GM18507 (cell line): ENCODE measurements around the gene CACNA2D4.

ENCODE experiments used
- DNase-seq: peaks from one replicate; pipeline ENCODE4 v3.0.0; 2011; ENCODE audit warnings: low read depth; ENCODE audit not compliant: insufficient read length; ENCODE audit errors: extremely low spot score
- FAIRE-seq: peaks from 2 replicates; lab custom pipeline; 2011; peaks lifted over from hg19 to GRCh38; lab: Jason Lieb, UNC

The CACNA2D4 gene

GRCh38 chr12:1838994-1839365, 79.5 kb downstream of the CACNA2D4 start:
- DNase-seq (no peak), FAIRE-seq (no peak)

DNA sequence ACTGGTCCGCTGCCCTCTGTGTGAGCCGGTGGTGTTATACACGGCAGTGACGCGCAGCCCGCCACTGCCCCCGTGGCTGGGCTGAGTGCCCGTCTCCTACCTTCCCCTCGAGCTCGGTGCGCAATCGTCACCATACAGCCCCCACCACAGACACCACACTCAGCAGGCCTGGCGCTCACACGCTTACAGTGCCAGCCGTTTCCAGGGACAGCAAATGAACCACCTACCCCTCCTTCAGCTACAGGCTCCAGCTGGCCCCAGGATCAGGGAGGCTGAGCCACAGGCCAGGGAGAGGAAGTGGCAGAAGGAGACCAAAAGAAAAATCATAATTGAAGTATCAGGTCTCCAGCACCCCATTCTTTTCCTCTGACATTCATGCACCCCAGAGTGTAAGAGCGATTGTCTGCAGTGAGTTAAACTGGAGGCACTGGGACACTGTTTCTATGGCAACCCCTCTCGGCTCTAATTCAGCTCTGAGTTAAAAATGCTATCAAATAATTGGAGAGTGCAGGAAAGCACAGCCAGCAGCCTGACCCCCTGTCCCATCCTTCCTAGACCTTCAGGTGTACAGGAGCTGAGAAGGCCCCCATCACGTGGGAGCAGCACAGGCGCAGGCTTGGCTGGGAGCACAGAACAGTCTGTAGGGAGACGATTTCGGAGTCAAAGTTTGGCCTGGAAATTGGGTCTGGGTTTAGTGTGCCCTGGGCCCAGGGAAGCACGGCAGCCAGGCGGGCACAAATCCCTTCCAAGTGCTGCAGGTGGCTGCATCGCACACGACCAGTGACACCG, 80.1 kb downstream of the CACNA2D4 start:
- FAIRE-seq (no peak), DNase-seq (no peak)

DNA sequence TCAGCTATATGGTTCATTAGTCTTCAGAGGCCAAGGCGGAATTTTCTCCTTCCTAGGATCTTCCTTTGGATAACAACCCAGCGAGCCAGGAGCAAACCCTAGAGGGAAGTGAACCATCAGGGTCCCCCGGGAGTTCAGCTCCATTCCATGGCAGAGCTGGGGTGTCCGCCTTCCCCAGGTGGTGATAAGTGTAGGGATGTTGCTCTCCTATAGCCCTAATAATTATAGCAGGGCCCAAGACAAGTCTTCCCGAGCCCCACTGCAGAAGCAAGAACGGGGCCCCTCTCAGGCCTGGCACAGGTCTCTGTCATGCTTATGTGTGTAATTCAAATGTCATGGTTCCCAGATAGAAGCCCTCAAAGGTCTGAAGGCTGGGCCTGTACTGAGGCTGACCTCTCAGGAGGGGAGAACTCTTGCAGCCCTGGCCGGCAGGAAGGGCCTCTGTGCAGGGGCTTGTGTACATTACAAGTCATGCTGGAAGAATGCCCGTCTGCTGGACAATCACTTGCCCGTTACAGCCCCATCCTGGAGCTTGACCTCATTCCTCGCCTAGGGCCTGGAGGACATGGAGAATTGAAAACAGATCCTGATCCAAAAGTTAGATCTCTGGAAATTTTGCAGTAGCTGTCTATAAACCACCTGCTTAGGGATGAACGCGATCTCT, 80.8 kb downstream of the CACNA2D4 start:
- no peak for DNase-seq
- no peak for FAIRE-seq

DNA sequence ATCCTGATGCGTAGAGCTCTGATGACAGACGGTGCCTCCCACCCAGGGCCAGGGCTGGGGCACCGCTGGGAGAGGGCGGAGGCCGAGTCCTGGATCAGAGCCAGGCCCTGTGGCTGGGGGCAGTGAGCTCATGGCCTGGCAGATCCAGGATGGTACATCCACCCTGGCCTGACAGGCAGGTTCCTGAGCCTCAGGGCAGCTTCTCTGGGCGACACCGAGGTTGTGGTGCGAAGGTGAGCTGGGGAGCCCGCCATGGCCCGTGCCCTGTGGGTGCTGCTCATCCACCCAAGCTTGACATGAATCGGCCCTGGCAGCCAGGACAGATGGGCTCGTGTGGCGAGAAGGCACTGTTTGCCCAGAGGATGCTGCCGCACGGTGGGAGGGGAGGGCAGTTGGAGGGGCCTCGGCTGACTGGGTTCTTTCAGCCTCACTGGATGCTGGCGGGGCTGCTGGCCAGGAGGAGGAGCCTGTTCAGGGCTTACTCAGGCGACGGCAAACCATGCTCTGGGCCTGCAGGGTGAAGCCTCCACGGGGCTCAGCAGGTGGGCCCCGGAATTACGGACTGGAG, 81.5 kb downstream of the CACNA2D4 start:
- no peak for FAIRE-seq
- no peak for DNase-seq

DNA sequence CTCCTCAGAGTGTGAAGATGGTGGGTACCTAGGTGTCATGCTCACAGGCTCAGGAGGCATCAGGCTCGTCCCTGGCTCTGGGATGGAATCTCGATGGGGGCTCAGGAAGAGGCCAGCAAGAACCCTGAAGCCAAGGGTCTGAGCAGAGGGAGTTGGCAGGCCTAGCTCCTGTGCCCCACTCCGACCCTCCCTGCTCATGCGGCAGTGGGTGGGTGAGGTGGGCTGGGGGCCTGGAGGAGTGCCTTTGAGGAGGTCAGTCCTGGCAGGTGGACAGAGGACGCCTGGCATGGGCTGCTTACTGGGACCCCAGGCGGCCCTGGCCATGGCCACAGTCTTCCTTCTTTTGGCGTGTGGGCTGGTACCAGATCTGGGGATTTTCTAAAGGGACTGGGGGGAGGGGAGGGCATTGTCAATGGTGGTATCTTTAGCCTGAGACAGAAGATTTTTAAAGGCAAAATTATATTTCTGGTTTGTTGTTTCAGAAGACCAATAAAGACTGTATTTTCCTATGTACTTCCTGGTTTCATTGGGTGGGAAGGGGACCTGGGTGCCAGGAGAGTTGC, 82.1 kb downstream of the CACNA2D4 start:
- no peak for DNase-seq
- FAIRE-seq: no peak

- DNase-seq: no peak
- FAIRE-seq: no peak
These were observed 83.0 kb downstream of the CACNA2D4 start for GRCh38 chr12:1835211-1836131.

GRCh38 chr12:1834186-1834925, 84.1 kb downstream of the CACNA2D4 start:
- FAIRE-seq: no peak
- no peak for DNase-seq

DNA sequence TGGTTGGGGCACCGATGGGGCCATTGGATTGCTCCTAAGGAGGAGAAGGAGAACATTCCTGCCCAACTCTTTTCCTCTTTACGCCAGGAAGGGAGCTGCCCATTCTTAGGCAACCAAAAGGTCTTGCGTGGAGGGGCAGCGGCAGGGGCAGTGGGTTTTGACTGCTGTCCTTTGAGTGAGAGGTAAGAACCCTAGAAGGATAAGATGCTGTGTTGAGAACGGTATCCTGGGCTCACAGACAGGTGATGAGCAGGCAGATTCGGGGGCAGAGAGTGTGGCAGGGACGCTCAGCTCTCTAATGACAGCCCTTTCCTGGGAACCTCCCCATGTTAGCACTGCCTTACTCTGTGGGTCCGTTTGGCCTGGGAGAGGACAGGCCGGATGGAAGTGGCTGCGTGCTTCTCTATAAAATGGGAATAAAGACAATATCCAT, 84.8 kb downstream of the CACNA2D4 start:
- FAIRE-seq (no peak), DNase-seq (no peak)

GRCh38 chr12:1832801-1833595, 85.5 kb downstream of the CACNA2D4 start:
- FAIRE-seq: no peak
- DNase-seq: no peak

GRCh38 chr12:1830981-1831963, 87.2 kb downstream of the CACNA2D4 start:
- DNase-seq (no peak), FAIRE-seq (no peak)

DNA sequence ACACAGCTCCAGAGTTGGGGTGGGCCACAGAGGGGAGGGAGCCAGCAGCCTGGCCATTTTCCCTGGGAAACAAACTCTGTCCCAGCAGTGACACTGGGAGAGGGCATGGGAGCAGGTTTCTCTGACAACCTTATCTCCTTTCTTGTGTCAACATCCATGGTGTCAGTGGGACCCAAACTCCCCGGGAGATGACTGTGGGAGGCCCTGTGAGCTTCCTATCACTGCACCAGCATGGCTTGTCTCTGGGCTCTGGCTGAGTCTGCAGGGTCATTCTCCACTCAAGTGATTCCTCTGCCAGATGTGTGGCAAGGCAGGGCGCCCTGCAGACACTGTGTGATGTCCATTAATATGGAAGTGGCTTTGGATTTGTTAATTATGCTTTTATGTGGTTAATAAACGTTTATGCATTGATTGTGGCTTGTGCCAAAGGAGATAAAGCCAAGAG, 88.0 kb downstream of the CACNA2D4 start:
- DNase-seq (no peak), FAIRE-seq (no peak)

GRCh38 chr12:1829306-1829900, 89.0 kb downstream of the CACNA2D4 start:
- FAIRE-seq (no peak), DNase-seq (no peak)

DNA sequence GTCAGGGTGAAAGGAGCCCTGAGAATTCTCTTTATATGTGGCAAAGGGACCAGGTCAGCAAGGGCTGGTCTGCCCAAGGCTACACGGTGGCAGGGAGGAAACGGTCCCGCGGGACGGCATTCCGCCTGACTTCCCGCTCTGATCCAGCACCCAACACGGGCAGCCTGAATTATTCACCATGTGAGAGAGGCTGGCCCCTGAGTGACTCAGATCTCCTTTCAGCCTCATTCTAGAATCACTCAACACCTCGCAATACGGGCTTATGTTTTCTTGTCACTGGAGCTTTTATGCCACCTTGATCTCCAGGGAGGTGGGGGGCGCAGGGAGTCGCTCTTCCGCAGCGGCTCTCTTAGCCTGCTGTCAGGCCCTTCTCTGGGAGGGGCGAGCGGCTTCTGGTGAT, 89.6 kb downstream of the CACNA2D4 start:
- FAIRE-seq (no peak), DNase-seq (no peak)

DNA sequence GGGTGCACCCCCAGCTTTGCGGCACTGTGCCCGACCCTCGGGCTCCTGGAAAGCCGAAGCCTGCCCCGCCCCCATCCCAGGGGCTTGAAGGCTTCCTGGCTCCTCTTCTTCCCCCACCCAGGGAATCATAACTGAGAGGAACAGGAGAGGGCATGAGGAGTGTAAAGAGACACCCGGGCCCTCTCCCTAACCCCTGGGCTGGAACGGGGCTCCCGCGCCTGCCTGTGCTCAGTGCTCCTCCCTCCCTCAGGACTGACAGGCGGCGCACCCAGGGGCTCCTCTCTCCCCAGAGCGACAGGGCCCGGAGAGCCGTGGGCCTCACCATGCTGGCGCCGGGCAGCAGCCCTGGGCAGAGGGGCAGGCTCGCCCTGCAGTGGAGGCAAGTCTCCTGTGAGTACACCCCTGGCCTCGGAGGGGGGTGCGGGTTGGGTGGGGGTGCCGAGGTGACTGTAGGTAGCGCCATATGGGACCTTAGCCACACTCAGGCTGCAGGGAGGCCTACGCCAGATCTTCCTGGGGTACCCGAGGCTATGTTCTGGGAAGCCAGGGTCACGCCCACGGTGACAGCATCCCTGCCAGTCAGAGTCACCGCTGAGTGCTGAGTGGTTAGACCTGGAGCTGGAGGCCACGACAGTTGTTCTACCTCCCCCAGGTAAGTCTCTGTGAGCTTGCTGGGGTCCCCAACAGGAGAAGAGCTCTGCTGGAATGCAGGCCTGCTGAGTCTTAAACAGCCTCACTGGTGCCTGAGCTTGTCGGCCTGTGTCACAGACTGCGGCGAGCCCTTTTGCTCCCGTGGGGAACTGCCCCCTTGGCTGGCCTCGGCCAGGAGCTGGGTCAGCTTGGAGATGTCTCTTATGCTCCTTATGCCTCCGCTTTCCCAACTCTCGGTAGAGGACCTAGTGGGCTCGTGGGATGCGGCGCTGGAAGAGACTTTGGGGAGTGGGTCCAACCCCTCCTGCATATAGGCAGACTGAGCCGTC, 90.3 kb downstream of the CACNA2D4 start:
- DNase-seq: no peak
- FAIRE-seq: no peak

DNA sequence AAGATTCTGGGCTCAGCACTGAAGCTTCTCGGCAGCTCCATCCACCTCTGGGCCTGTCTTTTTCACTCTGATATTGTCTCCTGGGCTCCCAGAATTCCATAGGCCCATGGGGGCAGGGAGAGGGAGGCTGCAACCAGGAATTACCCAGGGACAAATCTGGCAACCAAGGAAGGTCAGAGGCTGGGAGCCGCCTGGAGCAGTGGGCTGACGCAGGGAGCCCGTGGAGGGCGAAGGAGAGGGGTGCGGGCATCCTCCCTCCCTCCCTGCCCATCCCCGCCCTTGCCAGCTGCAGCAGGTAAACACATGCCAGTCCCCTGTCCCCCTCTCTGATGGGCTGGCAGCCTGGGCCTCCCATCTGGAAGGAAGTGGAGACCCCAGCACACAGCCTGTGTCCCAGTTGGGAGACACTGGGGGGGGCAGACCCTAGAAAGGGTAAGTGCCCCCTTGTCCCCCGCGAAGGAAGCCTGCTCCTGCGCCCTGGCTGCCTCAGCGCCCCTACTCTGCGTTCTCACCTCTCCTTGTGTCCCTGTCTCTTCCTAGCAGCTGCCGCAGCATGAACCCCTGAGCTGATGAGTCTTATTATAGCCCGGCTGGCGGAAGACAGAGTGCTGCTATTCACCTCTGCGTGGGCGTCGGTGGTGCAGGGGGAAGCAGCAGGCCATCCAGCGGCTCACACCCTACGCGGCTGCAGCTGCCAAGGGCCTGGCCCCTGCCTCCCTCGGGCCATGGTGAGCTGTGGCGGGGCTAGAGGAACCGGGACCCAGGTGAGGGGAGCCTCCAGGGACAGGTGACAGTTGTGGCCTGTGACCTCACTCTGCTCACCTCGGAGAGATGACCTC, 91.4 kb downstream of the CACNA2D4 start:
- DNase-seq (no peak), FAIRE-seq (no peak)
